ENCODE measurements around the gene SPATA46. TPM values are rescaled to one million over a fixed set of nuclear protein-coding genes. Genes with fewer than 3 reads are reported as not detected.

The SPATA46 gene
- total and polyA plus RNA-seq, 2 of the 8 experiments (the other 6 are each of a cell fraction or from before 2014, with no cell fraction given) = not detected

DNA sequence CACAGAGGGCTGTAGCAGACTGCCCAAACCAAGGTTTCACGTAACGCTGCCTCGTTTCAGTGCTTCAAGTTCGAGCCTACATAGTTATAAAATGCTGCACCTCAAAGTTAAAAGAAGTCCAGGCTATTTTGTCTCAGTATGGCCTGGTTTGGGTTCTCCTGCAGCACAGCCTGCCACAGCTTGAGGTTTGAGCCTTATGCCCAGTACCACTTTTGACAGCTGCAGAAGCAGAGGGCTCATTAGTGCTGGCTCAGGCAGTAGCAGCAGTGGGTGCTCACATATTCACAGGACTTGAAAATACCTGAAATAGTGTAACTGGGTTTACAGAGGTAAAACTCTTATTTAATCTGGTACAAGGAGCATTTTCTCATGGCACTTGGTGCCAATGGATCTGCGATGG is 15.3 kb downstream of the SPATA46 start:
- no peak overlapping the region for H2BK12ac ChIP-seq (ENCODE audit: low read depth, low read length)
- ChIA-PET CTCF (ENCODE audit: partially characterized antibody) (interaction anchor here (1.4 kb wide), 1 partner anchor 30 kb away, joined by 5 read pairs; no protein-coding TSS in a partner anchor), POLR2A (ENCODE audit: partially characterized antibody) (no interaction called here)
- no peak overlapping the region for H3K4me2 ChIP-seq (ENCODE audit: insufficient read depth in 1 of 2, low read depth in 2 of 2, low read length in 2 of 2)
- H2BK5ac ChIP-seq (ENCODE audit: low read depth, low read length) = no peak overlapping the region
- H3K14ac ChIP-seq (ENCODE audit: insufficient read length) = no peak overlapping the region
- no peaks in the 10 kb centered on the region for H3K27me3 ChIP-seq (replicated peaks in 1 of 4; ENCODE audit: control insufficient read depth in 3 of 4, extremely low read depth in 1 of 4, insufficient read depth in 3 of 4, low read length in 3 of 4)
- TF ChIP-seq TEAD4 (IDR thresholded peaks at IDR 0.05; ENCODE audit: low read depth, low read length) = no peak
- no peak for TF ChIP-seq POLR2AphosphoS5 (IDR thresholded peaks at IDR 0.05; ENCODE audit: low read depth, low read length)
- TF ChIP-seq SP4 (IDR thresholded peaks at IDR 0.05; ENCODE audit: low read length) = no peak
- TF ChIP-seq CBX5 (IDR thresholded peaks at IDR 0.05; ENCODE audit: low read depth, low read length) = no peak
- no peak for TF ChIP-seq SIRT6 (IDR thresholded peaks at IDR 0.05; ENCODE audit: low read length)
- no peak for TF ChIP-seq POU5F1 (IDR thresholded peaks at IDR 0.05; ENCODE audit: low read depth, low read length)
- no peak for TF ChIP-seq NANOG (IDR thresholded peaks at IDR 0.05; ENCODE audit: insufficient read depth, low read depth, low read length, poor library complexity, severe bottlenecking)
- no peak for TF ChIP-seq YY1 (IDR thresholded peaks at IDR 0.05; ENCODE audit: low read depth, low read length)
- no peak for TF ChIP-seq TAF1 (IDR thresholded peaks at IDR 0.05; ENCODE audit: low read depth, low read length)
- no peak overlapping the region for H2AFZ ChIP-seq (ENCODE audit: low read length)
- no peak overlapping the region for H4K8ac ChIP-seq (ENCODE audit: extremely low read depth, insufficient read depth, low read length)
- 0 out of 8 replicates have a peak, but pooled peaks cover 0 to 2% (median 0%) of the 10 kb centered on the region in 4 experiments for H3K36me3 ChIP-seq (ENCODE audit: control insufficient read depth in 2 of 4, insufficient read depth in 4 of 4, low read length in 3 of 4)
- no peaks in the 10 kb centered on the region for H3K9me3 ChIP-seq (ENCODE audit: insufficient read depth in 2 of 2, low read depth in 1 of 2, low read length in 1 of 2)
- H3K23ac ChIP-seq (ENCODE audit: insufficient read length) = no peak overlapping the region
- H3K27ac ChIP-seq (ENCODE audit: low read depth, low read length) = no peak overlapping the region
- no peak overlapping the region for H3K56ac ChIP-seq (replicated peaks; ENCODE audit: insufficient read length, low read depth, low read length)
- DNase-seq (ENCODE audit: low read depth in 1 of 2, low spot score in 2 of 2) = no peak
- WGBS, 2 experiments (ENCODE audit: extremely low coverage in 1 of 2, insufficient coverage in 1 of 2, insufficient read length in 1 of 2, insufficient replicate concordance in 2 of 2, low coverage in 1 of 2, low lambda C conversion rate in 2 of 2, missing lambda C conversion rate in 1 of 2) = 89% methylated on average over 5 of the region's 5 CpGs; no CpG with 5 or more reads in 1 of the 2 experiments
- no peak for FAIRE-seq
- H3K4me3 ChIP-seq (ENCODE audit: extremely low read depth in 1 of 4, insufficient read depth in 2 of 4, low read depth in 3 of 4, low read length in 4 of 4) = no peak overlapping the region
- H2BK120ac ChIP-seq (replicated peaks; ENCODE audit: low read depth, low read length) = no peak overlapping the region
- H2BK20ac ChIP-seq (ENCODE audit: low read length) = no peak overlapping the region
- no peaks in the 10 kb centered on the region for H3K4me1 ChIP-seq (replicated peaks in 1 of 4; ENCODE audit: control insufficient read depth in 3 of 4, insufficient read depth in 4 of 4, low read length in 3 of 4)
- H4K91ac ChIP-seq (replicated peaks; ENCODE audit: insufficient read length, low read length) = no peak overlapping the region
- H3K9ac ChIP-seq (replicated peaks in 1 of 4; ENCODE audit: extremely low read depth in 1 of 4, low read depth in 3 of 4, low read length in 3 of 4) = no peak overlapping the region
- no peak overlapping the region for H3K18ac ChIP-seq (ENCODE audit: extremely low read depth, low read length)
- H3K4ac ChIP-seq (replicated peaks; ENCODE audit: insufficient read length, low read depth, low read length) = no peak overlapping the region
- H4K20me1 ChIP-seq (replicated peaks in 1 of 2; ENCODE audit: control insufficient read depth in 1 of 2, insufficient read depth in 2 of 2, low read length in 2 of 2) = peaks cover 0 to 2% of the 10 kb centered on the region in 2 experiments
- H3K79me1 ChIP-seq (ENCODE audit: low read depth, low read length) = no peaks in the 10 kb centered on the region
- H2AK5ac ChIP-seq (ENCODE audit: low read depth, low read length) = no peak overlapping the region
- no peak overlapping the region for H2BK15ac ChIP-seq (ENCODE audit: low read length)
- H3K23me2 ChIP-seq (ENCODE audit: low read depth, low read length) = no peaks in the 10 kb centered on the region
- H4K5ac ChIP-seq (ENCODE audit: insufficient read length, low read depth, low read length) = no peak overlapping the region
- H3K79me2 ChIP-seq (ENCODE audit: control insufficient read depth in 1 of 2, insufficient read depth in 2 of 2, low read length in 2 of 2) = no peaks in the 10 kb centered on the region
